Adrenal gland (tissue), 12 donors: ENCODE results near the gene RGS6. TPM values are rescaled to one million over a fixed set of nuclear protein-coding genes. Genes with fewer than 3 reads are reported as not detected.

Experiments
- DNase-seq, 7 donors: peaks; one replicate each; pipeline ENCODE4 v3.0.0-alpha.2; 2019 to 2020
- H3K27ac ChIP-seq, 5 donors: fragments of 200-600 bp; sonication (generic) in 4 of 5; 1 replicate in 3 of 5; 2 replicates in 2 of 5; pipeline versions ENCODE4 v1.5.1 to v1.8.0; 2016 to 2020; ENCODE audit warnings: mild to moderate bottlenecking in 1 of 5
- H3K27me3 ChIP-seq: fragments of 200-600 bp; 2 replicates; pipeline ENCODE4 v1.8.0; 2021
- H3K36me3 ChIP-seq, 2 donors: fragments of 200-600 bp; replicated peaks in 1 of 2; 1 replicate in 1 of 2; 2 replicates in 1 of 2; pipeline versions ENCODE4 v1.5.1 to v1.8.0; 2018 to 2022
- H3K4me1 ChIP-seq, 2 donors: fragments of 200-600 bp; replicated peaks in 1 of 2; 1 replicate in 1 of 2; 2 replicates in 1 of 2; pipeline versions ENCODE4 v1.5.1 to v1.8.0; 2018 to 2021
- H3K4me3 ChIP-seq, 4 donors: fragments of 200-600 bp; sonication (generic) in 3 of 4; one replicate each; pipeline ENCODE4 v1.5.1; 2016 to 2018
- H3K9me3 ChIP-seq, 3 donors: fragments of 200-600 bp; sonication (generic) in 1 of 3; replicated peaks in 1 of 3; 1 replicate in 2 of 3; 2 replicates in 1 of 3; pipeline versions ENCODE4 v1.5.1 to v1.8.0; 2016 to 2021
- POLR2A ChIP-seq, 2 donors: fragments of 450-650 bp; IDR thresholded peaks; one replicate each; pipeline ENCODE4 v1.6.1; 2017; ENCODE audit warnings: antibody characterized with exemption in 2 of 2, mild to moderate bottlenecking in 2 of 2, moderate library complexity in 1 of 2
- WGBS, 4 donors: extraction: QIAGEN DNeasy Blood & Tissue Kit in 2 of 4; methylation state at CpG; one replicate each; pipeline versions ENCODE4 v1.1.5 to v1.1.7; 2013 to 2017; 5-methylcytosine and 5-hydroxymethylcytosine counted together
- intact Hi-C, 2 donors: fragments of 100-400 bp; cut with DNase I; formaldehyde crosslinking; loops; one replicate each; pipeline versions ENCODE4 v1.14.1 to v1.15.0; 2022 to 2023
- polyA plus RNA-seq, 3 donors: library from polyadenylated mRNA; stranded (reverse); fragments of 200-250 nt in 2 of 3; fragments of 350-450 nt in 1 of 3; fragmentation: Illumina TruSeq in 1 of 3; extraction: RNeasy Lipid Tissue Mini Kit (QIAGEN cat#74804) in 1 of 3; gene quantifications; one replicate each; pipeline ENCODE4 v1.2.3, GENCODE V29; 2013 to 2014
- total RNA-seq, 9 donors: library from RNA; depleted of rRNA in 4 of 9; stranded (reverse); fragments of >200 nt in 4 of 9; fragments of 120-200 nt in 1 of 9; fragmentation: NEBNext Ultra II Directional in 1 of 9; extraction: Animal tissue kit (Norgen Biotek cat#: 25700) in 1 of 9; gene quantifications; one replicate each; pipeline versions ENCODE4 v1.1.0 to v1.2.4, GENCODE V29; 2013 to 2023
- TF ChIP-seq, protein P1 (sequence below), 6 experiments: fragments of 450-650 bp in 4 of 6; fragments of 200-600 bp in 2 of 6; sonication (generic) in 1 of 6; IDR thresholded peaks; 1 replicate in 5 of 6; 2 replicates in 1 of 6; pipeline versions ENCODE4 v1.5.1 to v1.8.0; 2016 to 2021; ENCODE audit warnings: antibody characterized with exemption in 6 of 6, mild to moderate bottlenecking in 2 of 6, moderate library complexity in 1 of 6
- donor health status: healthy with polysubstance abuse.
- donor health status: Bipolar disorder and iron deficiency.
- donor health status: DM: yes; HTN: yes; CAD: no.
- donor health status: DM: no; HTN: no; CAD: no.
- donor health status: DM: no; HTN: no; CAD: no.
- donor health status: DM: yes; HTN: yes; CAD: no.

The RGS6 gene
- total and polyA plus RNA-seq, 12 donors: 0.06 to 4.3 (median 0.41) TPM; not detected in 1

DNA sequence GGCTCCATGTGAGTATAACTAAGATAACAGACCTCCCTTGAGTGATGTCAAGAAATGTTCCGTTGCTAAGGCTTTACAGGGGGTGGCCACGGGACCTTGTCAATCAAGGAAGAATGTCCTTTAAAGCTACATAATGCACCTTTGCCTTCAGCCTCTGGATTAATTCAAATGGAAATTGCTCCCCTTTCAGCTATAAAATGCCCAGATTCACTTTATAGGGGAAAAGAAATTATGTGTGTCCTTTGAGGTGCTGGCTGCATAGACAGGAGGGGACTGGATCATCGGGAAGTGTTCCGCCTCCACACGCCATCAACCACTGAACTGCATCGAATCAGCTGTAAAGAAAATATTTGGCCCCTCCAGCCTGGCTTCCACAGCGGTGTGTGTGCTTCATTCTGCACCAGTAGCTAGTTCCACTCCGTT is 546.3 kb downstream of the RGS6 start:
- intact Hi-C loops: no loop called here
- Histone ChIP-seq H3K4me3 (no peak overlapping the region), H3K27me3 (no peaks in the 10 kb centered on the region), H3K36me3 (no peaks in the 10 kb centered on the region), H3K9me3 (no peaks in the 10 kb centered on the region), H3K4me1 (no peaks in the 10 kb centered on the region), H3K27ac (no peak overlapping the region)
- TF ChIP-seq, protein P1, sequence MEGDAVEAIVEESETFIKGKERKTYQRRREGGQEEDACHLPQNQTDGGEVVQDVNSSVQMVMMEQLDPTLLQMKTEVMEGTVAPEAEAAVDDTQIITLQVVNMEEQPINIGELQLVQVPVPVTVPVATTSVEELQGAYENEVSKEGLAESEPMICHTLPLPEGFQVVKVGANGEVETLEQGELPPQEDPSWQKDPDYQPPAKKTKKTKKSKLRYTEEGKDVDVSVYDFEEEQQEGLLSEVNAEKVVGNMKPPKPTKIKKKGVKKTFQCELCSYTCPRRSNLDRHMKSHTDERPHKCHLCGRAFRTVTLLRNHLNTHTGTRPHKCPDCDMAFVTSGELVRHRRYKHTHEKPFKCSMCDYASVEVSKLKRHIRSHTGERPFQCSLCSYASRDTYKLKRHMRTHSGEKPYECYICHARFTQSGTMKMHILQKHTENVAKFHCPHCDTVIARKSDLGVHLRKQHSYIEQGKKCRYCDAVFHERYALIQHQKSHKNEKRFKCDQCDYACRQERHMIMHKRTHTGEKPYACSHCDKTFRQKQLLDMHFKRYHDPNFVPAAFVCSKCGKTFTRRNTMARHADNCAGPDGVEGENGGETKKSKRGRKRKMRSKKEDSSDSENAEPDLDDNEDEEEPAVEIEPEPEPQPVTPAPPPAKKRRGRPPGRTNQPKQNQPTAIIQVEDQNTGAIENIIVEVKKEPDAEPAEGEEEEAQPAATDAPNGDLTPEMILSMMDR (IDR thresholded peaks at IDR 0.05): no peak
- TF ChIP-seq POLR2A (IDR thresholded peaks at IDR 0.05): no peak
- DNase-seq: no peak
- WGBS, 4 donors: 72 to 82% (median 77%) methylated on average over 8 of the region's 8 CpGs

- WGBS, 4 donors: 64 to 79% (median 76%) methylated on average over 2 to 3 of the region's 3 CpGs
- intact Hi-C loops: no loop called here
- Histone ChIP-seq H3K27ac (no peak overlapping the region), H3K36me3 (no peaks in the 10 kb centered on the region), H3K9me3 (no peaks in the 10 kb centered on the region), H3K27me3 (no peaks in the 10 kb centered on the region), H3K4me1 (no peaks in the 10 kb centered on the region), H3K4me3 (no peak overlapping the region)
- no peak for TF ChIP-seq POLR2A (IDR thresholded peaks at IDR 0.05)
- TF ChIP-seq, protein P1 (IDR thresholded peaks at IDR 0.05): no peak
- DNase-seq: no peak
Observed at GRCh38 chr14:72479461-72479931, 547.3 kb downstream of the RGS6 start.

- WGBS, 4 donors: 60 to 76% (median 70%) methylated on average over 11 to 13 of the region's 13 CpGs
- Histone ChIP-seq H3K4me3 (no peak overlapping the region), H3K27ac (no peak overlapping the region), H3K9me3 (no peaks in the 10 kb centered on the region), H3K27me3 (no peaks in the 10 kb centered on the region), H3K36me3 (no peaks in the 10 kb centered on the region), H3K4me1 (no peaks in the 10 kb centered on the region)
- no peak for DNase-seq
- intact Hi-C loops: no loop called here
- TF ChIP-seq POLR2A (IDR thresholded peaks at IDR 0.05): no peak
- TF ChIP-seq, protein P1 (IDR thresholded peaks at IDR 0.05): no peak
Observed at GRCh38 chr14:72480464-72481243, 548.4 kb downstream of the RGS6 start.

DNA sequence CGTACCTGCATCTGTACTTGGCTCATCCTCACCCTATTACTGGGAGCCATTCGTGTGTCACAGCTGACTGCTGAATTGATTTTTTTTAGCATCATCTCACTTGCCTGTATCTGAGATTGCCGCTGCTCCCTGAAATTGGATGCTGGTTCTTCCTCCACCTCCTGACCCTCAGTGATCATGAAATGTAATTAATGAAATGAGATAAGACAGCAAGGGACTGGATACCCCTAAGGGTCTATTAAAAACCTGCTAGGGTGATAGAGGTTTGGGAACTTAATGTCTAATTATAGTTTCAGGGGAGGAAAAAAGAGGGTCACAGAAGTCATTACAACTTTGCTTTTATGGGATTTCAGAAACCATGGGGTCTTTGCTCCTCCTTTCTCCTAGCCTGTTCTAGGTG is 551.1 kb downstream of the RGS6 start:
- Histone ChIP-seq H3K27ac (no peak overlapping the region), H3K27me3 (no peaks in the 10 kb centered on the region)
- TF ChIP-seq, protein P1 (IDR thresholded peaks at IDR 0.05): no peak
- no peak for TF ChIP-seq POLR2A (IDR thresholded peaks at IDR 0.05)

More for the DNA sequence above, 551.1 kb downstream of the RGS6 start:
- Histone ChIP-seq H3K9me3 (no peaks in the 10 kb centered on the region), H3K36me3 (no peaks in the 10 kb centered on the region), H3K4me1 (no peaks in the 10 kb centered on the region), H3K4me3 (no peak overlapping the region)
- WGBS, 4 donors: 82 to 90% (median 84%) methylated on average over 3 of the region's 3 CpGs
- no peak for DNase-seq
- intact Hi-C loops: no loop called here
